ENCODE results near the gene NGFR.

GRCh38 chr17:49520386-49521087, 25.4 kb downstream of the NGFR start:
- no peak for TF ChIP-seq POLR2A (IDR thresholded peaks at IDR 0.05)
- no peak for TF ChIP-seq CTCF (IDR thresholded peaks at IDR 0.05)
- no peak for TF ChIP-seq POLR2AphosphoS5 (IDR thresholded peaks at IDR 0.05)
- no peak for TF ChIP-seq EP300 (IDR thresholded peaks at IDR 0.05)
